NCI-H748 treated with DMSO at 0.1 percent for 48 hours (cell line): ENCODE results near the gene PELI2.
A peak's percentile ranks its signal among the peaks of the same experiment; 100 is the strongest.

Source experiments
- DNase-seq: peaks from one replicate; lab custom pipeline; 2025; lab: John Stamatoyannopoulos, UW

PELI2 gene

DNA sequence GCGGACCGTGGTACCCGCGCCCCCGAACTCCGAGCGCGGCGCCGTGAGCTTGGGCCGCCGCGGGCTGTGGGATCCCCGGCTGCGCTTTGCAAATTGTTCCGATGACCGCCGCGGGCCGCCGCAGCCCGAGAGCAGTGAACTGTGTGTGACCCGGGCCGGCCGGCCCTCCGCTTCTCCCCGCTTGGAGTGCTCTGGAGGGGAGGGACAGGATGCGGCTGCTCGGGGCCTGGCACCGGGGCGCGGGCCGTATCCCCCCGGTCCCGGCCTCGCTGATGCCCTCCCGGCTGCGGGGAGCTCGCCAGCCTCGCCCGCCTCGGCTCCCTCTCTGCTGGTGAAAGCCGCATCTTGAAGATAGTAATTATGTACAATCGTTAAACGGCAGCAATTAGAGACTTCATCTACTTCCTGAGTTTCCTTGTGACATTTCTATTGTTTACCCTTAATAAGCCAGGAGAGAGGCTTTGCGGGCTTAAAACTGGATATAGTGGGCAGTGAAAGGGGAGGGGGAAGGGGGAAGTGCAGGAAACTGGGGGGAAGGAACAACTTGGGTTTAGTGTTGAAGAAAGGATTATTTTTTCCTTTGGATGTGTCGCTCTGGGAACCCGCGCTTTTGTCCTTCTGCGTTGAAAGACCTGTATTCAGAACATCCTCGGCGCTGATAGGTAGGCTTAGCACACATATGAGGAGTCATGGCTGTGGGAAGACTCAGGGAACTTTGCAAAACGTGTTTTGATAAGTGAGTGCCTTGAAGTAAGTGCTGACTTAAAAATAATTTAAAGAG, 1.2 kb downstream of the PELI2 start:
- DNase-seq = peak; percentile 50

DNA sequence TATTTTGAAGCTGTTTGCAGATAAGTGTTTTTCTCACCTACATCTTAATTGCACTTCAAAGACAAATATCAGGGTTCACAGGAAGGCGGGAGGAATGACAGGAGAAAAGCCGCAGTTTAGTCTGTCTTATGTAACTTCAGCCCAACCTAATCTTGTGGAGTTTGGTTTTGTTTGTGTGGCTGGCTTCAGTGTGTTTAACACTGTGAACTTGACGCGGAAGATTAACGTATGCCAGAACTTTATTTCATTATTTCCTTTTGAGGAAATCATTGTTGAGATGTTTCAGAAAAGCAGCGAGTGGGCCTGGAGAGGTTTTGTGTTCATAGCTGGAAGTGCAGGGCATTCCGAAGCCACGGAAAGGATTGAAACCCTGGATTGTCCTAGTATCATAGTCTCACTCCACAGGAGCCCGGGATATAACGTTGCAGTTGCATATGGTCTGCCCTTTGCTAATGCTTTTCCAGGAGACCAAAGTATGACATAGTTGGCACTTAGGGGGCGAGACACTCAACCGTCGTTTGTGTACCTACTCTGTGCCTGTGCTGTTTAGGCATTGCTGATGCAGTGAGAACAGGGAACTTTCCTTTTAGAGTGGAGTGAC, 2.0 kb downstream of the PELI2 start:
- no peak for DNase-seq

DNA sequence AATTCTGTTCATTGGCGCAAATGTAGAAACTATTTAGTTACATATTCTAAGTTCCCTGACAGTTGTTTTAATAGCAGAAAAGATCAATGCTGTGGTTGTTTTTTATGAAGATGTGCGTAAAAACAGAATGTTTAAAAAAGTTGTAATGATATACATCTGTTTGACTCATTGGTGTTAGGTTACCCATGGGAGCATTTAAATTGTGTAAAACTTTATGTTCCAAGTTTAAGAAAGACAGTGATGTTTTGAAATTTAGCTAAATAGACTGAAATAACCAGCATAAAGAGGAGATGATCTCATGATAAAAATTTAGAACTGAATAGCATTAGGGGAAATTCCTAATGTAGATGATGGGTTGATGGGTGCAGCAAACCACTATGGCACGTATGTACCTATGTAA, 3.6 kb downstream of the PELI2 start:
- no peak for DNase-seq

DNA sequence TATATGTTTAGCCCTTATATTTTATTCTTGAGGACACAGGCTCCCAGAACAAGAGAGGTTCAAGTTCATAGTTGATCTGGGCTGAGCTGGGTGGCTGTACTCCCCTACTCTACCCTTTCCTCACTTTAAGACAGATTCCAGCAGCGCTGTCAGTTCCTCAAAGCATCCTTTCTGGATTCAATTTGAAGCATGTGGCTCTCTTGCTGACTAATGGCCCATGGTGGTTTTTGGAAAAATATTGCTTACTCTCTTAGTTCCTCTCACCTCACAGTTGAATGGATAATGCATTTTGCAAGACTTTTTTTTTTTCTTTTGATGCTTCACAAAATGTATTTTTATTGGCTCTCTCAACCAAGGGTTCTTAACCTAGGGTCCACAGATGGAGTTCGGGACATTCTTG, 4.1 kb downstream of the PELI2 start:
- no peak for DNase-seq

DNA sequence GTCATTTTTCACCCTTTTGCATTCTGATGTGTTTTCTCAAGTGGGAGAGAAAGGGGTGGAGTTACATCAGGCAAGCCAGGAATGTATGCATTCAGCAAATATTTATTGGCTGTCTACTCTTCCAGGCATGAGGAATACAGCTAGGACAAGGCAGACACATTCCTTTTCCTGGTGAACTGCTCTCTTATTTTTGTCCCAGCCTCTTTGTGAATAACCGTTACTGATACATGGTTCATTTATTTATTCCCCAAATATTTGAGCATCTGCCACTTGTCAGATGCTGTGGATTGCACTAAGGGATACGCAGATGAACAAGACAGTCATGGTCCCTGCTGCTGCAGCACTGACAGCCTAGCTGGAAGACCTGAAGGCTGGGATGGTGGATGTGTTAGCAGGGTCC, 6.1 kb downstream of the PELI2 start:
- no peak for DNase-seq

DNA sequence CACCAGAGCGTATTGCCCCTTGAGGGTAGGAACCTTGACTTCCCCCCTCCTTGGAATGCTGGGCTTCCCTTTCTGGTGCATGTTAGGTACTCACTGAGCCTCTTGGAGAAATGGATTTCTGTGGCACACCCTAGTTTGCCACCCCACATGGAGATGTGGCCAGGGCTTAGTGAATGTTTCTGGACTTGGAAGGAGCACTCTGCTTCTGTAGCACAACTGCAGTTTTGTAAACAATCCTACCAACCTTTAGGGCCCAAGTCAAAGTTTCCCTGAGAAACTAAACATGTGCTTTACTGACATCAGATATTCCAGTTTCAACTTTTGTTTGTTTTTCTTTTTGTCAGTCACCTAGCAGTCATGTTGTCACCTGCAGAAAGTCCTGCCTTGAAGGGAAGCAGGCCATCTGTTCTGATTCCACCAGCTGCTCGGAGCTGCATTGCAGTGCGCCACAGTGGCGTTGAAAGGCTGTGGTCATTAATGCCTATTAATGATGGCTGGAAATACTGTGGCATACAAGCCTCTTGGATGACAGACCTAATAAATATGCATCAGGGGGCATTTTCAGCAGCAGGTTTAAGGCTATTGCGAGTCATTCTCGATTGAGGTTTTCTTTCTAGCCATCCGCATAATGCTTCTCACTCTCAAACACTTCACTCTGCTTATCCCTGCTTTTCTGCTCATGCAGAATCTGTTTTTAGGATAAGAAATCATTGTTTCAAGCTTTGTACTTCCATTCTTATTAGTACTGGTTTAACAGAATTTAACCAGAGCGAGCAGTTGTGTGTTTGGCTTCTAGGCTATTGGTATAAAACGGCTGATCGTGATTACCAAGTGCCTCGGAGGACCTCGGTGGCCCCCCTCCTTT, 7.8 kb downstream of the PELI2 start:
- no peak for DNase-seq

DNA sequence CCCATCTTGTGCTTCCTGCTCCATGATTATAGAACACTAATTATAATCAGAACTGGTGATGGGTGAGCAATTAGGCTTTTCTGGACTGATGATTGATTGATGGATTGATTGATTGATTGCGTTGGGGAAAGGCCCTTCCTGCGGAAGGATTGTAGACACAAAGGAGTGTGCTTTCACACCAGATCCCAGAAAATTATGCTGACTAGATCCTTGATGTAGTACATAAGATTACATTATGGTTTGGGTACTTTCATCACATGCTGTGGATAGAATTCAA, 8.4 kb downstream of the PELI2 start:
- no peak for DNase-seq

DNA sequence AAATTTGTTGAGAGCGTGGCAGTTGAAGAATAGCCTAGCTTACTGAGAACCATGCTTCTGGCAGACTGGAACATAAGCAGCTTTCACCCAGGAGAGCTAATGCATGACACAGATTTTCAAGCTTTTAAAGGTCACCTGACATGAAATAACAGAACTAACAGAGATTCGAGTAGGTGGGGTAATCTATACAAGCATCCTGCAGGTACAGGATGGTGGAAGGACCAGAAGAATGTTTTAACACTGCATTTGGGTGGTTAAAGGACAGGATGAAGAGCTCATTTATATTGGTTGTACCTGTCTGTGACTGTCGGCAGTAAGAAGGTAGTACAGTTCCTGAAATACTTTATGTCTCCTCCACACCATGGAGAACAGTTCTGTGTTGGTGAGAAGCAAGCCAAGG, 8.9 kb downstream of the PELI2 start:
- no peak for DNase-seq

DNA sequence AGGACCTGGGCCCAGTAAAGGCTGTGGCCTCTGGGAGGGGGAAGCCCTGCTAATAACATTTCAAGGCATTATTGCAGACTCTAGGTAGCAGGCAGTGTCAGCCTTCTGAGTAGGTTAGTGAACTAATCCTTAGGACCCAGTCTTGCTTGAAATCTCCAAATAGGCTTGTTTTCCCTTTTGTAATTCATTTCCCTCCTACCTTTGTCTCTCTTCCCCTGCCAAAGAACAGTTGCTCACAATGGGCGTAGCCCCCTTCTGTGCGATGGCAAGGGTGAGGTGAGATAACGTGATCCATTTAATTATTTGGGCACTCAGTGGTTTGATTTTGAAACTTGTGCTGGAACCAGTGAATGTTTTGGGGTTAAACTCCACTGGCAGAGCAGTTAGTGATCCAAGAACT, 10.9 kb downstream of the PELI2 start:
- DNase-seq = no peak

DNA sequence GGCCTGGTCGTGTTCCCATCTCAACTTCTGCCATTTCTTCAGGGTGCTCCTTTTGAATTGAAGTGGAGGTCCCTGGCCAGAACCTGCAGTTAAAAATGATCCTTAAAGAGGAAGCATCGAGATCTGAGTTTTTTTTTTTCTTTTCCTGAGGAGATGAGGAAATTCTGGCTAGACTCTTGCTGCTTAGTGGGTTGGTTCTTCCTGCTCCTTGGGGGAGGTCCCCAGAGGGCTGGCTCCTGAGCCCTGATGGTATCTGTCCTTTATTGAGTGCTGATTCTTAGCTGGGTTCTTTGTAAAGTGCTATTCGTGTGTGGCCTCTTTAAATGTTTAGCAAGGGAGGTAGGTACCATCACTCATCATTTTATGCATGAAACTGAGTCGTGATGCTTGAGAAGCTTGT, 11.7 kb downstream of the PELI2 start:
- DNase-seq = no peak

DNA sequence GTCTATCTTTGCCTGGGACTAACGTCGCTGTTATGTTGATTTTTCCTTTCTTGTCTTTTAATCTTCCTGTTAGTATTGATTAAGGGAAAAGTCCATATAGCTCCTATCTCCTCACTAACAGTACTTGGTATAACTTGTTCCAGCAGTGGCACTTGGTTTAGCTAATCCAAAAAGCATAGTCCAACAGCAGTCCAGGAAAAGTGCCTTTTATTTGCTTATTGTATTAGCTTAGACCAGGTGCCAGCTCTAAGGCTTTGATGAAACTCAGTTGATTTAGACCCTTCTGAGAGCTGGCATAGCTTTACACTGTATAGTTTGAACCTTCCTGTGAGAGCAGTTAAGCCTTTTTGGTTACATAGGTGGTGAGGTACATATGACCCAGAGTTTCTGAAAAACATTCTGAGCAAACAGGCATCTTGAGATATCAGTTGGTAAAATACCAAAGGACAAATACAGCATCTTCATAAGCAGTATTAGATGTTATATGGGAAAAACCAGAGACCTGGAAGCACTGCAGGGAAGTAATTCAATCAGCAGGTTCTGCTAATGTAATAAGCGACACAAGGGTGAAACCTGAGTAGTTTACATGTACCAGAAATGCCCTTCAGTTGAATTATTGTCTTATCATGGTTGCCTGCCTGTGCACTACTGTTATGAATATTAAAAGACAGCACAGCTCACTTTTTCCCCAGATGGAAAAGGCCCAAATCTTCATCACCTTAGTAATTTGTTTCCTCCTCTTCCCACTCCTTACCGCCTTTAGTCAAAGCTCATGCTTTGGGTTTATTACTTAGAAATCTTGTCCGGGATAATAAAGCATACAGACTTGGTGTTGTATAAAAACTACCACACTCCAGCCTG, 13.0 kb downstream of the PELI2 start:
- no peak for DNase-seq

DNA sequence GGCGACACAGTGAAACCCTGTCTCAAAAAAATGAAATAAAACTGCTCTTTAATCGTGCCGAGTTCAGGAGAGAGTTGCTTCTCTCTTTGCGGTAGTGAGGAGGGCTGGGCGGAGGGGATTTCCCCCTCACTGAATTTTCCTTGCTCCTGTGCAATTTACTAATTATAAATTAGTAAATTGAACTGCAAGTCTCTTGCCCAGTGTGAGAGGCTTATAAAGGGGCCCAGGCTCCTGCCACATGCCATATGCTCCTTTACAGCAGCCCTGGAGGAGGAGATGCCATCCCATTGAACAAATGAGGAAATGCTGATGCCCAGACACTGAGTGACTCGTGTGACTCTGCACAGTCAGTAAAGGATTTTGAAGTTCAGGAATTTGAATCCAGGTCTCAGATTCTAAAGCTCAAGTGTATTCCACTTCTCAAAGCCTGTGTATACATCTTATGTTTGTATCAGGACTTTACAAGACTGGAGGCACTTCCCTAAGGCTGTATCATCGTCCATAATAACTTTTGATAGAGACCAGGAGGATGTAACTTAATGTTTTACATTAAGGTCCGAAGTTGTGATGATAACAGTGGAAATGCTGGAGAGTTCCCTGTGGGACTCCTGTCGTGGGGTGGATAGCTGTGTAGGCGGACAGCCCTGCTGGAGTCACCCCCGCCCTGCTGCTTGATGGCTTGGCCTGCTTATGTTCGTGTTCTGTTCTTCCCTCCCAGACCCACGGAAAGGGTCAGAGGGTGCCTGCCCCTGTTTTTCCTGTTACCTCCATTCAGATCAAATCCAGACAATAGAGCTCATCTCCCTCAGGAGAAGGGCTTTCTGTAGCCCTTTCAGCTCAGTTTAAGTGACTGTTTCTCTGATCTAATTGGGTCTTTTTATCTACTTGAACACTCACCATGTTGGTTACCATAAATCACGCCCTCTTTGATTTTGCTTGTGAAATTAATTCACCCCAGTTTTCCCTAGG, 13.9 kb downstream of the PELI2 start:
- DNase-seq = no peak

DNA sequence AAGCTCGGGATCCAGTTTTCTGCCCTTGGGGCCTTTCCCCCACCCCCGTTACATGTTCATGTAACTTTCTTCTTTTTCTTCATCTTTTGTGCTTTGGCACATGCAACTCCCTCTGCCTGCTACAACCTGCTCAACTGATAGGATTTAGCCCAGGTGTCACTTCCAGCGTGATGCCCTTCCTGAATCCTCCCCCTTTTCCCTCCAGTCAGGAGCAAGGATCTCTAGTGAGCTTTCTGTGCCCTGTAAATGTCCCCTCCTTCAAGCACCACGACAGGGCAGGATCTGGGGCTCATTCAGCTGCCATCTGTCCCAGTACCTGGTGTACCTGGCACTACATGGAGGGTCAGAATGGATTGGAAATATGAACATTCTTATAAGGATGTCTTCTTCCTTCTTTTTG, 15.3 kb downstream of the PELI2 start:
- no peak for DNase-seq

DNA sequence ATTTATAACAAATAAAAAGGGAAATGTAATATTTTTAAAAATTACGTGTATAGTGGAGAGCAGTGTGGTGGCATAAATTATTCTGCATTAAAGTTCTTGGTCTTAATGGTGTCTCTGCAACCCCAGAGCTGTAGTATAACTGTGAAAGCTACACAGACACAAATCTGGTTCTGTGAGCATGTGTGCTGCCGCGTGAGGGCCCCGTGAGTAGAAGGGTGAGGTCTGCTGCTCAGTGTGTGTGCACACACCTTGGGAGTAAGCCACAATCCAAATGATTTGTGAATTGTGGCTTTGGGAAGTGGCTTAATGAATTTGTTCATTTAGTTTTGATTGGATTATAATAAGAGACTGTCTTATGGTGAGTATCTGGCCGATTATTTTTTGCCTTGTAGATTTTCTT, 16.8 kb downstream of the PELI2 start:
- DNase-seq = no peak

DNA sequence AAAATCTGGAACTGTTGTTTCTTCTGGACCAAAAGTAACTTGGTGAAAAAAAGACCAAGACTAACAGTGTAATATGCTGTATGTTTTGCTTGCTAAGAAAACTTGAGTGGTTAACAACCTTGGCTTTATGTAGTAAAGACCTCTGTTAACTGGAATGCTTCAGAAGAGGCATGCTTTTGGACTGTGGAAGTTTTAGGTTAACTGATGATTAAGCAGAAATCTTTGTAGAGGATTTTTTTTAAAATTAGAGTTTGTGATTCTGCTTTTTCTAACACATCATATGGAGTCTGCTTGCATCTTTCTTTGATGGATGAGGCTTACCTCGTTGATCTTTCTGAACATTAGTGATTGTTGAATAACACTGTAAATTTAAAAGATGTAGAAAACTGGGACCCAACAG, 17.5 kb downstream of the PELI2 start:
- no peak for DNase-seq

DNA sequence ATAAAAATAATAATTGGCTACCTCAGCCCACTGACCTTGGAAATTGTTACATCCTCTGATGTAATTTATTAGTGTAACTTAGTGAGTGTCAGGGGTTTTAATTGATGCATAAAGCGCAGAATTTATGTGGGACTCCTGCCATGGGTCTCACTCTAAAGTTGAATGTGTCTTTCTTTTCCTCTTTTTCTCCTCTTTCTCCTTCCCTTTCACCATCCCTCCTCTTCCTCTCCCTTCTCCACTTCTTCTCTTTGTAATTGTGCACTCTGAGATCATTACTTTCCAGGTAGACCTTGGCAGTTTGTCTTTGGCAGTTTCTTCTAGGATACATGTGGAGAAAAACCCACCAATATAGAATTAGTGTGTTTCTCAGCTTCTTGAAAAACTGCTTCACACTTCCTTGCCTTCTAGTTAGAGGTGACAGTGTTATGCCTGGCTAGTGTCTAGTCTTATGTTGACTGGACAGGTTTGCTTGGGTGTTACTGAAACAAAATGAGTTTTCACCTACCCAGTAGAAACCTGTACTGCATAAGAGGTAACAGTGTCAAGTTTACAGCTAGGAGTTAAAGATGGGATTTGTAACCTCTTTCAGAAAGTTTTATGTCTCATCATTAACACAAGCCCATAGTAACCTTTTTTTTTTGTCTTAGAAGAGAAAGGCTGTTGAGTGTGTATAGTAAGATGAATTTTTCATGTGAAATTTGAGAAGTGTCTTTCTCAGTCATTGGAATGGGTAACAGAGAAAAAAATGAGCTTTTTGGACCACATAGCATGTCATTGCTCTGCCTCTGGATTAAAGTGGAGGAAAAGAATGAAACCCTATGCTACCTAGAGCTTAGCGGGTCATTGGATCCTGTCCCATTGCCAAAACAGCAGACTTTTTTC, 18.6 kb downstream of the PELI2 start:
- DNase-seq = no peak

DNA sequence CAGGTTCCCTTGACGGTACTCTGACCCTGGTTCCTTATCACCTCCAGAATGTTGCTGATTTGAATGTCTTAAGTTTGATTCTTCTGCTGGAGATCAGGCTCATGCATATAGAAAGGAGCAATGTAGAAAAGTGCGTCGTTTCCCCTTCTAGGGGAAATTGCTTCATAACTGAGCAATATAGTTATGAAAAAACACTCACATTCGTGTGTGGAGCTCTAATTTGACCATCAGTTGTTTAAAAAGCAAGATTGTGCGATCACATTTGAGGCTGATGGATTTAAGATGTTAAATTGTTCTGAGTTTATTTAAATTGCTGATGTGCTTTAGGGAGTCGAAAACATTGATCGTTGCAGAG, 19.2 kb downstream of the PELI2 start:
- DNase-seq = no peak

DNA sequence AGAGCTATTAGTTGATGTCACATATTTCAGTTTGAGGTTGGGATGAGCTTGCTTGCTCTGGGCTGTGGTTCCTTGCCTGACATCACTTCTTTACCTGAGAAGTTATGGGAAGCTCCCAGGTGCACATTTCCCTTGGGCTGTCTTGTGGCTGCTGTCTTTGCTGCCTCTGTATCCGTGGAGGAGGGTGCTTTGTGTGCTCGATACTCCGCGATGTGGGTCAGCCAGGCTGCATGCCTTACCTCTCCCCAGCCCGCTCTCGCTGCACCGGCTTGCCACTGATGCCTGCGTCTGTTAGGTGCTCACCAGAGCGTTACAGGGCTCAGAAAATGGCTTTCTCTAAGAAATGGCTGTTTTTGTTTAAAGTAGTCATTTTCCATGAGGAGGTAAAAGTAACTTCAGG, 19.6 kb downstream of the PELI2 start:
- no peak for DNase-seq

DNA sequence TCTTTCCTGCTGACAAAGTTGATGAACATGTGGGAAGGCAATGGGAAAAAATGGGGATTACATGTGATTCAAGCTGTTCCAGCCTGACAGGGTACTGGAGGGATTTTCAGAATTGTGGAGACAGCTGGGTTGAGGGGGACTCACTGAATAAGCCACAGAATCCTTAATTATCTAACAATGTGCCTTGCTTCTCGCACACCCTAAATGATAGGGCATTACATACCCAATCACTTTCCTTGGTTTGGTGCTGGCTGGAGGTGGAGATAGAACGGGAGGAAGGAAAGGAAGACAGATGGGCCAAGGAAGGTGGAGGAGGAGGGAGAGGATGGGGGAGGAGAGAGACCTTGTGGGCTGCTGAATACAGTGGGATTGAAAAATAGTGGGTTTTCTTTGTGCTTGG, 20.7 kb downstream of the PELI2 start:
- DNase-seq = no peak

DNA sequence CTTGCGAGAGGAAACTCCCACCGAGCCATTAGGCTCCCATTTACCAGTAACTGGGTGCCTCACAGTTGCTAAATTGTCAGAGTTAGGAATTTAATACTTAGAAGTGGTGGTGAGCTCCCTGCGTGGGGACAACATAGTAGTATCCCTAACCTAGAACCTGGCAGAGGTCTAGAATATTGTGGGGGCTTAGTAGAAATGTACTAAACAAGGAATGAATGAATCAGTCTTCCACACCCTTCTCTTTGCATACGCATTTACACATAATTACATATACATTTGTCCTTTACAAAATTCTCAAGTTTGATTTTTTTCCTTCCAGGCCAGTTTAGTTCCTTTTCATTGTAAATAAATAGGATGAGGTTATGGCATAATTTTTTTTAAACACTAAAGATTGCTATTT, 24.1 kb downstream of the PELI2 start:
- DNase-seq = no peak
